ENCODE results near the gene MYPN.
"Not testable (repeated sequence)": the region's sequence is repeated elsewhere in the genome, so short reads cannot be mapped to it uniquely, and the experiment has no call there.

The MYPN gene

DNA sequence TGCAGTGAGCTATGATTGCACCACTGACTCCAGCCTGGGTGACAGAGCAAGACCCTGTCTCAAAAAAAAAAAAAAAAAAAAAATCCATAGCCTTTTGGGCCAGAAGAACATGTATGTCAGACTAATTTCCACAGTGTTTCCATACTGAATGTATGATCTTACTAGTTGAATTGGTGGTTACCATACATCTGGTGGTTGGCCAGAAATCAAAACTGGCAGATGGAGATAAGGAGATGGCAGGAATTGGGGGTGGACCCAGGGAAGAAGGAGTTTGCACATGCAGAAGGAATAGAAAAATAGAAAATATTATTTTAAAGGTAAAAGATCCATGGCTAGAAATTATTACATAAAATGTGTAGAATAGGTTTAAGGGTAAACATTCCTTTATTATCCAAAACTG lies 126.3 kb downstream of the MYPN start:
- no peak for DNase-seq

DNA sequence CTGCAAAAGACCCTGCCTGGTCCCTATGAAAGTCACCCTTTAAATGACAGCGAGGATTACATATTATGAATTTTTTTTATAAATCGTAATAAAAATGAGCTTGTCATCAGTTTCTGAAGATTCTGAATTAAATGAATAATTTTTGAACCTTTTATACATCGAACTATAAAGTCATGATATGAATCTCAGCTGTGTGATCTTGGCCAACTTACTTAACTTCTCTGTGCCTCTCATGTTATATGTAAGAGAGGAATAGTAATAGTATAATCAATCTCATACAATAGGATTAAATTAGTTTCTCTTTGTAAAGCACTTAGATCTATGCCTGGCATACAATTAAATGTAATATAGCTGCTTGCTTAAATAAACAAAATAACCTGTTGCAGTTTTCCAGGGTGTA lies 127.9 kb downstream of the MYPN start:
- no peak for DNase-seq

DNA sequence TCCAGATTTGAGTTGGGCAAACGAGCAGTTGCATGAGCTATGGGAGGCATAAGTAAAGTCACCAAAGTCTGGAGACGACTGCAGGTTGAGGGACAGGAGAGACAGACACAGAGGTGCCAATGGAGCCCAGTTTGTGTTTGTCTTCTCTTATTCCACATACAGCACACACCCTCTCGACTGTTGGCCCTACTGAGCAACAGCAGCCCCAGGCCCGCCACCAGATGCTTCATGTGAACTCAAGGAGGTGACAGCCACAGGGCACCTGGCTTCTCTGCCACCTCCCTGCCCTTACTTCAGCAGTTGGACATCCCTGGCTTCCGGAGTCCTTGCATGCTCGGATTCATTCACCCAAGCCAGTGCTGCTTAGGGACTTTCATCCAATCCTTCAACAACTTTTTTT lies 129.1 kb downstream of the MYPN start:
- no peak for DNase-seq

DNA sequence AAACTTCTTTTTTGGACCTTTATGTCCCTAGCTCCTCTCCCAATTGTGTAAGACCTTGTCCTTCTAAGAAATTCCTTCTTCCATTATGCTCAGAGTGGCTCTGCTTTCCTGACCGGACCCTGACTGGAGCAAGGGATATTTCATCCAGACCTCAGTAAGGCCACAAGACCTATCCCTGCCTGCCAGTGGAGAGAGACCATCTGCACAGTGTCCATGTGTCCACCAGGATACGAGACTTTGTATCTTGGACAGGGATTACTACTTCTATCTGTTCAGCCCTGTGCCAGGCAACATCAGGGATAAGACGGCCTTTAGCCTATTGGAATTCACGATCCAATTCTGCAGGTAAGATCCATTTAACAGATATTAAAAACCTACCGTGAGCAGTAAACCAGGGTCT lies 129.8 kb downstream of the MYPN start:
- no peak for DNase-seq

DNA sequence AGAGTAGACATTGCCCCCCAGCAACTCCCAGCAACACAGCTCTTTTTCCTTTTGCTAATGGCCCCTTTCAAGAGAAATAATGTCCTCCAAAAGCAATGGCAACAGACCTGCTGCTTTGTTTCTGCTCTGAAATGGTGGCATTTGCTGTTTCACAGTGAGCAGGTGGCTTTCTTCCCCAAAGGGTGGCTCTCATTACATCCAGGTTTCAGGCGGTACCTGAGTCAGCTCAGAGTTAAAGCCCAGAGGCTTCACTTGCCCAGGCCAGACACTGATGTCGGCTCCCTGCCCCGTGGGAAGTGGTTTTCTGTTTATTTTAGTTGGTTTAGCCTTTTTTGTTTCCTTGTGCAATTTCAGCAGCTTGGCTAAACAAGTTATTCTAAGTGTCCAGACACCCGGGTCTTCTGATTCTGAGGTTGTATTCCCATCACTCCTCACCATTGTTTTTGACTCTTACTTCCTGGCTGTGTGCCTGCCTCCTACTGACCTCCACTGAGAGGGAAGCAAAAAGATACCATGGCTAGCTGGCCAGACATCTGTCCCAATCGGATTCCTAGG lies 130.4 kb downstream of the MYPN start:
- no peak for DNase-seq

DNA sequence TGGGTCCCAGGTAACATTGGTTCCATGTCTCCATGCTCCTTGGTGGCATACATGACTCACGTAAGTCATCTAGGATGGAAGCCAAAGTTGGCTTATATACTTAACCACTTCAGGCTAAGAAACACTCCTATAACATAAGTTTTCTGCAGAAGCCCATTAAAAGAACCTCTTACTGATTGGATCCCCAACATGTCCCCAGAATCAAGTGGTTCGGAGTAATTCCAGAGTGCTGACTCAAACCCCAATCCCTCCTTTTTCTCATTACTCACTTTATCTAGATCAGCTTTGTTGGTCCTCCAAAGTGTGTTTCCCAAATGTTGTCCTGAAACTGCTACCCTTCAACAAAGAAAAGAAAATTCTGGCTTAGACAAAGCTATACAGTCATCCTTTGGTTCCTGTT lies 132.8 kb downstream of the MYPN start:
- no peak for DNase-seq

DNA sequence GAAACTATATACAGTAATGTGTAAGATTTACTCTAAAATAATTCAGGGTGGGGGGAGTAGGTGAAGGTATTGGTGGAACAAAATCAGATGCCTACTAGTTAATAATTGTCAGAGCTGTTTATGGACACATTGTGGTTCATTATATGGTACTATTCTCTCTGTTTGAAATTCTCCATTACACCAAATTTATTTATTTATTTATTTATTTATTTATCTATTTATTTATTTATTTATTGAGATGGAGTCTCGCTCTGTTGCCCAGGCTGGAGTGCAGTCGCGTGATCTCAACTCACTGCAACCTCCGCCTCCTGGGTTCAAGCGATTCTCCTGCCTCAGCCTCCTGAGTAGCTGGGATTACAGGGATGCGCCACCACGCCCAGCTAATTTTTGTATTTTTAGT lies 137.1 kb downstream of the MYPN start:
- DNase-seq = not testable (repeated sequence)

DNA sequence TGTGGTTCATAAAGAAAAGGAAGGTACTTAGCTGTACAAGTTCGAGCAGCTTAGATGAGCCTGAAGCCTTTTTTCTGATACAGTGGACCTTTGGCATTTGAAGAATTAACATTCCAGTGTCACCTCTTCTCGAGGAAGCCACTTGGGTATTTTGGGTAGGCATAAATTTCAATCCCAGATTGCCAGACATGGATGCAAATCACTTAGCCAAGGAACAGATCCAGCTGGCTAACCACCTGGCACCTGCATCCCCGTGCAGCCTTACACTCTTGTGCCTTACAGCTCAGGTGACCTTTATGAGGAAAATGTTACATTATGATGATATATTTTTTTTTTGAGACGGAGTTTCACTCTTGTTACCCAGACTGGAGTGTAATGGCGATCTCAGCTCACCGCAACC lies 138.6 kb downstream of the MYPN start:
- no peak for DNase-seq

DNA sequence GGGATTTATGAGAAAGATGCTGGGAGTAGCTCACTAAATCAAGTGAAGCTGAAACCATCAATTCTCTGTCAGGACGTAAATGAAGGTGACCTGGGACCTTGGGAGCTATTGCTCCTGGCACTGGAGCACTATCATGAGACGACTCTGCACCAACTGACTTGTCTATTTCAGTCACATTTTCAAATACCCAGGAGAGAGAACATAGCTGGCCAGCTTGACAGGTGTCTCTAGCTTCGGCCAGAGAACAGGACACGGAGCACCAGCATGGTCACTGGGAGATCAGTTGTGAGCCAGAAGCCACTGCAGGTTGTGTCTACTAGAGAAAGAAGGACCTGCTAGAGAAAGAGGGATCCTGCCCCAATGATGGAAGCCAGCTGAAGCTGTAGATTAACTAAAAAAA lies 140.0 kb downstream of the MYPN start:
- DNase-seq = no peak

DNA sequence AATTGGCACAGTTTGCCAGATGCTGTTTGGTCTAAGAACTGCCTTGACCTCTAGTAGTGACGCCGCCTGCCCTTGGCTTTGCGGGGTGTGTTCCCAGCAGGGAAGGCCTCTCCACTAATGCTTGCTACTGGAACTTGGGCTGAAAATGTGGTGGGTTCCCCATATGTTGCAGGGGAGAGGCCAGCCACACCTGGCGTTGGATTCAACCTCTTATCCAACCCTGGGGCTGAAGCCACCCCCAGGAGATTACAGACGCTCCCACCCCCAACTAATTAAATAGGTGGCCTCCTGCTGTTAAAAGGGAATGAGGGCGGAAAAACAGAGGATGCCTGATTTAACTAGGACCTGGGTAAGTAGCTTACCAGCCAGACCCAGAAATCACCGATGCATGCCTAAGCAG lies 141.9 kb downstream of the MYPN start:
- no peak for DNase-seq

DNA sequence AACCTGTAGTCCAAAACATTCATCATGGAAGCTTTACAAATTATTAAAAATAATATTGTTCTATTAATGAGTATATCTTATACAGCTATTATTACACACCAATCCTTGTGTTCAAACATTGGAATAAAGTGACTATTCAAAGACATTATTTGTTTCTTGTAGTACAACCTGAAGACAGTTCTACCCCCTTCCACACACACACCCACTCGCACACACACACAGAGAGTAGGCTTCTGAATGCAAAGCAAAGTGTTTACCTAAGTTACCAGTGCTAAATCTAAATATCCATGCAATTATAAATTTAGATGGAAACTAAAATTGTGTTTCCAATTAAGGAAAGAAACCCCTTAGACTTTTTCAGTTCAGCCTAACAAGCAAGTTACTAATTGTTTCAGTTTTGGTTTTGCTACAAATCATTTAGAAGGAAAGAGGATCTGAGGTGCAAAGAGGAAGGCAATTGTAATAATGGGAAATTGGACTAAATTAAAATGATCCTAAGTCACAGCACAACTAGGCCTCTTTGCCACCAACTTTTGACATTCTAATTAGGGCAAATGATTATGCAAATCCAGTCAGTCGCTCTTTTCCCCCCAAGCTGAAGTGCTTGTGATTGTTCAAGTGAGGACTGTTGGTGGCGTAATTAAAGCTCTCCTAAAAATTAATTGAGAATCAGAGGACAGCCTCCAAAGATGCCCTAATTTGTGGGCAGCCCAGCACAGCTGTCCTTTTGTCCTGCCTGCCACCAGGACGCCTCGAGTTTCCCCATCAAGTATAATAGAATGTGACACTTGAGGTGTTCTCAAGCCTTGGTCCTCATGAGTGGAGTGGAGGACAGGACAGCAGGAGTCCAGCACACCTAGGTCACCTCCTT lies 142.6 kb downstream of the MYPN start:
- DNase-seq = no peak

DNA sequence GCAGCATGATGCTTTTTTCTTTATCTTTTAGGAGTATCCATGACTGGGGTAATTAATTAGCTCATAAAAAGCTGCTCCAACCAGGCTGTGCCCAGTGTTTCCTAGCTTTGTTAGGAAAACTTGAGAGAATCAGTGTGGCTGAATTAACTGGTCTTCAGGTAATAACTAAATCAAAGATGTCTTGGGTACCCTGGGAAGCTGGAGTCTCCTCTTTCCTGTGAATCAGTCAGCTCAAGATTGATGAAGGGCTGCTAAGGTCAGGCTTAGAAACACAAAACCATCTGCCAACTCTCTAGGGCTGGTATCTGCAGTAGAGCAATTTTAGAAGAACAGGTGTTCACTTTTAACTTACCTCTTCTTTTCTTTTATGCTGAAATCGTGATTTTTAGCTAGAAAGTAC lies 144.1 kb downstream of the MYPN start:
- DNase-seq = no peak

DNA sequence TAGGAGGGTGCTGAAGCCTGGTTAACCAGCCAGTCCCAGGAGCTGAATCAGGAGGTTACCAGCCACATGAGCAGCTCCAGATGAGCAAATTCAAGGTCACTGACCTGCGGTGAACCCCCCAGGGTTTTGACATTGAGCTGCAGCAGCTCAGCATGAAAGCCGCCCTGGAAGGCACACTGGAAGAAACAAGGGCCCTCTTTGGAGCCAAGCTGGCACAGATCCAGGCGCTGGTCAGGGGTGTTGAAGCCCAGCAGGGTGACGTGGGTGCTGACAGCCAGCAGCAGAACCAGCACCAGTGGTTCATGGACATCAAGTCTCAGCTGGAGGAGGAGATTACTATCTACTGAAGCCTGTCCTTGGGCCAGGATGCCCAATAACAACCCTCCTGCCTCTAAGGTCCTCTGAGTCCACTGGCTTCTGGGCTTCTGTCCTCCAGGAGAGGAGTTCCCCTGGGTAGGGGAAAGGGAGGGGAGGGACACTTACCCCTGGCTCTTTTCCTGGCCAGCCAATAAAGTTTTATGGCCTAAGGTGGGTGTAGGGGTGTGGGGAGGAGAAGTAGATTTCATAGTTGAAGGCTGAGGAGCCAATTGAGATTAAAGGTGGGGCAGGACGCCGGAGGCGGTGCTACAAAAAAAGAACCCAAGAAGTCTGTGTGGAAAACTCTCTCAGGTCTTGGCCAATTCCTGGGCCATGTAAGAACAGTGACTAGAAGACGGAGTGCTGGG lies 152.0 kb downstream of the MYPN start:
- no peak for DNase-seq

Measured in amniotic stem cell (primary cell).